GOT3 (cell line): ENCODE results near the gene CBLB.
A peak's percentile ranks its signal among the peaks of the same experiment; 100 is the strongest.

ENCODE experiments used
- DNase-seq: peaks from one replicate; lab custom pipeline; 2025; ENCODE audit warnings: mixed read lengths; lab: John Stamatoyannopoulos, UW

CBLB gene

DNA sequence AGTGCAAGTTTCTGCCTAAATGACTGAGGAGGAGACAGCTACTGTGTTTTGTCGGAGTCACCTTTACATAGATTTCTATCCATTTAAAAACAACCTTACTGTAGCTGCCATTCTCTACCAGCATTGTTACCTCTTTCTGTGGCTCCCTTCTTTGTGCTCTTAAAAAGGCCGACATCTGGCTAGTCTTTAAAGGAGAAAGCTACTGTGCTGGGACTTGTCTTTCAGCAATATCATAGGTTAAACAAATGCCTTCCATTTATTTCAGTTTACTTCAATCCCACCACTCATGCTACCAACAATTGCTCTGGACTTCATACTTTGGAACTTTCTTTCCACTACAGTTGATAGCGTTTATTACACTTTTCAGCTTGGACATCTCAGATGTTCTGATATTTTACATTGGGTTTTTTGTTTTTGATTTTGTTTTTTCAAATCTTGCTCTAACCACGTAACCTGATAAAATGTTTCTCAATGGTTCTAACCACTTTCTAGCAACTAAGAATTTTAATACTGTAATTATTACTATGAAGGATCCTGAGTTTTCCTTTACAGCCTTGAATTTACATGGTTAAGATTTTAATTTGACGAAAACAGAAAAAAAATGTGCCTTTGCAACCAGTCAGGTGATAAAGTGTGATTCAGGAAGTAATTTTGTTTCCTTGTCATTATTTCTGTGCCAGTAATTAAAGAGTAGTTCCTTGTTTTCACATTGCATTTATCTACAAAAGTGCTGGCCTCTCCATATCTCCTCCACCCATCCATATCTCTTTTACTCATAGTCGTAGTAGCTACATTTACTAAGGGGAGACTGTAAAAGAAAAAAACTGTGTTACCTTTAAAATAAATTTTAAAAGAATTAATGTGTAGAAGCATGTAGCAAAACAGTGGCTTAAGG lies 1.3 kb upstream of the CBLB start:
- DNase-seq: no peak

DNA sequence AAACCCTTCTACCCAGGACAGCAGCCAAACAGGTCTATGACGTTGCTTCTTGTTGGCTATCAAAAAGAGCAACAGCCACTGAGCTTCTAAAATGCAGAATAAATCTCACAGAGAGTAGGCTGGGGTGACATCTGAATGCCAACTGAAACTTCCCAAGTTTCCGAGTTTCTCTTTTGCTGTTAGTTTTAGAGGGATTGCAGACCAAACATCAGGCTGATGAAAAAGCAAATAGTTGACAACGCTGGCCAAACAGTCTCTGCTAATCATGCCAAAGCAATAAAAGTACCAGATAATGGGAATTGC lies 670 bp upstream of the CBLB start:
- DNase-seq: no peak

- DNase-seq: peak; percentile 34
These were observed 426 bp downstream of the CBLB start for GRCh38 chr3:105868431-105868741.

DNA sequence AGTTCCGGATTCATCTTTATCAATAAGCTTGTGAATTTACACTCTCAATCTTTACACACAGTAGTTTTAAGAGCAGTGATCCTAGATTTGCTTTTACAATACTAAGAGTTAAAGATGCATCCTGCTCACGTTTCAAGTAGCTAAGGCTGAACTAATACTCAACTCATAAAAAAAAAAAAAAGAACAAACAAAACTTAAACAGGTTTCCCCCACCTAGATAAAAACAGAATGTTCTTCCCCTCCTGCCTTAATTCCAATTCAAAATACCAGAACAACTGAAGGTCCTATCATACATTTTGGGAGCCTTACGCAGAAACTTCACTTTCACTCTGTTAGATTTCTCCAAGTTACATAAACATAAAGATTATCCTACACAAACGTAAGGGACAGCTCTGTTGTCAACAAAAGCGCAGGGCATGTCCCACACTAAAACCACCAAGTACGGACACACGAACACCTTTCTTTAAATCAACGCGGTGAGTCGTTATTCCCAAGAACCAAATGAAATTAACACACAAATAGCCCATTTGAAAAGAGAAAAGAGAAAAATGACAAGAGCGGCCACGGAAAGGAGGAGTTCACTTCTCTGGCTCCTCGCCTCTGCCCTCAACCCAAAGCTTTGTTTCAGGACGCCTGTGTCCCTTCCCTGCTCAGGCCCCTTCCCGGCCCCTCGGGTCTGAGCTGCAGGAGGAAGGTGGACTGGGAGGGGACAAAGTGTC lies 941 bp downstream of the CBLB start:
- no peak for DNase-seq

DNA sequence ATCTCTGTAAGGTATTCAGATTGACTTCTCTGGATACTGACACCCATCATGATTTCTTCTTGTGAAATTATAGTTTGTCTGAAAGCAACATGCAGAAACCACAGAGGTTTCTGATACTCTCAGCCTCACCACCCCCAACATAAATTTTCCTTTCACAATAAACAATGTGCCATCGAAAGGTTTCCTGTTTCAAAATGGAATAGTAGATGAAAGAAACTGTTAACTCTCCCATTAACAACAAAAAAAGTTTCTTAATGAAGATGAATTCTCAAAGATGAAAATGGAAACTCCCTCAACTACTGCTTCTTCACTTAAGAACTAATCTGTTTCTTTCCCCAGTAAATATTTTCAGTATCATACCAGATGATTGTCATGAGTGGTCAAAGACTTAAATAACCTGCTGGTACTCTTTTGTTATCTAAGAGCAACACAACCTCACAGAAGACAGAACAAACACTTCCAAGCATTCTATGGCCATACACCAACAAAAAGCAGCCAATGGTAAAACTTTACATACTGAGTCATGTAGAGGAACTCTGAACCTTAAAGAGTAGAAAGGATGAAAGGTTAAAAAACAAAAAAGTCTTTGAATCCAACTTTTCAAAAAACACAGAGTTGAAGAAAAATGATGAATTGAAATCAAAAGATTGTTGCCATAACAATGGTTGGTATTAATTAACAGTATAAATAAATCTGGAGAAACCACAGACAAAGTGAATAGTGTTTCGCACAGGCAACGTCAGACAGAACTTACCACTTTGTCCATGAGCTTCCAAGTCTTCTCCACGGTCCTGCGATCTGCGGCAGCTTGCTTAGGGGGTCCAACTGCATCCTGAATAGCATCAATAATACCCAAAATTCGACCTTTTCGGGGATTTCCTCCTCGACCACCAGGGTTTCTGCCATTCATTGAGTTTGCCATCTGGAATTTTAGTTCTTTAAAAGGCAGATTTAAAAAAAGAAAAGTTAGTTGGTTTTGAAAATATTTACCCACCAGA lies 1.9 kb downstream of the CBLB start:
- no peak for DNase-seq

DNA sequence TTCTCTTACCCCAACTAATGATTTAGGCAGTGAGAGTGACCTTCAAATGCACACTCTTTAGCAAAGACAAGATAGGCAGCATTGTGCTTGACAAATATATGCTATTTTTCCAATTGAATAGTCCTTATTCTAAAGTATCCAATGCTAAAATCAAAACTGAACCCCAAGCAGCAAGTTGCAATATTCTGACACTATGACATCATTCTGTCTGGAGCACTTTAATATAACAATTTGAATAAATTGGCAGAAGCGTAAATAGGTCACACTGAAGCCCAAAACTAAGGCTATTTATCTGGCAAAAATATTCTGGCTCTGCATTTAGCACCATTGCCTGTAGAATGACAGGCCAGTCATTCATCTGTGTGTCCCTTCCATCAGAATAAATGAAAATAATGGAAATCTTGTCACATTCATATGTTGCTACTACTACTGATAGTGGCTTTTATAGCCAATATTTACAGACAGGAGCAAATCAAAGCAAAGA lies 2.9 kb downstream of the CBLB start:
- no peak for DNase-seq

DNA sequence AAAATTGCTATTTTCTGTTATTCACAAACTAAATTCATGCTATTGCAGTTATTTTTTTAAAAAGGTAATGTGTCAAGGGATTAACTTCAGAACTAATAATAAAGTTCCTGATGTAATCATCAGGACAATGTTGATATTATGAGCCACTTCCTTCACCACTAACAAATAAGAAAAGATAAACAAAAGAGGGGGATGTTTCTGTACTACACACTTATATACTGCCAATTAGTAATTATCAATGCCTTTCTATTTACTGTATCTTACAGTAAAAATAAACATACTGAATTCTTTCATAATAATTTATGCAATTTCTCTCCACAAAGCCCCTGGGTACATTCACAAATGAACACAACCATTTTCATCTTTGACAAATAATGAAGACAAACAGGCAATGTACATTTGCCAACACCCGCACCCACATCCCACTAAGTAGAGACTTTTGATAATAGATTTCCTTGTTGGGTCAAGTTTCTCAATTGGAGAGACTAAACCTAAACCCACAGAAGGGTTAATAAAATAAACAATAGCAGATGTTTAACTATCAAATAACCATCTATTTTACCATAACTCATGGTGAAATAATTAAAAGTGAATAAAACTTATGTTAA lies 3.7 kb downstream of the CBLB start:
- DNase-seq: no peak

DNA sequence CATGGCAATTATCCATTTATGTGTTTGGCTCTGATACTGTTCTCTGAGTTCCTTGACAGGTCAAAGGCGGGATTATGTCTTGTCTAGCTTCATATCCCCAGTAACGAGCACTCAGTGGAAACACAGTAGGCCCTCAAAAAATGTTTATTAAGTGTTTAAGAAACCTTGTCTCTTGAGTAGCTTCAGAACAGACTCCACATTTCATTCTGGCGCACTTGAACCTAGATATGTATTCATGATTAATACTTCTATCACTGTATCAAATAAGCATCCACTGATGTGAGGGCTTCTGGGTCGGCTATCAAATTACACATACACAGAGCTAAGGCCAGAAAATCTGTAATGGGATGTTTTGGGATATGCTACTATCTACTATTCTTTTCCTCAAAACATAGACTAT lies 4.6 kb downstream of the CBLB start:
- no peak for DNase-seq

- DNase-seq: no peak
These were observed 5.2 kb downstream of the CBLB start for GRCh38 chr3:105863608-105864007.

DNA sequence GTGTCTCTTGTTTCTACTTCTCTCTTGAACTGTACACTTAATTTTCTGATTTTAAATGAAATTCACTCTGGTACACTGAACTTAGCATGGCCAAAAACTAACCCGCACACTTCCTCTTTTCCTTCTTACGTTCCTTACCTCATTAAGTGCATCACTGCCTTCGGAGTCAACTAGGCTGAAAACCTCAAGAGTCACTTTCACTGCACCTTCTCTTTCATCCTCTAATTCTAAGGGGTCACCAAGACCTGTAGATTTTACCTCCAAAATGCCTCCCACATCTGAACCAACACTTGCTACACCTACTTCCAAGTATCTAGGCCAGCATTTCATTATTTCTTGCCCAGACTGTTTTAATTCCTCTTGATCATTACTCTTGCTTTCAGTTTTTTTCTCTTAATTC lies 6.6 kb downstream of the CBLB start:
- no peak for DNase-seq

- DNase-seq: no peak
These were observed 8.2 kb downstream of the CBLB start for GRCh38 chr3:105860641-105861040.

- DNase-seq: no peak
These were observed 10.8 kb downstream of the CBLB start for GRCh38 chr3:105858017-105858416.

DNA sequence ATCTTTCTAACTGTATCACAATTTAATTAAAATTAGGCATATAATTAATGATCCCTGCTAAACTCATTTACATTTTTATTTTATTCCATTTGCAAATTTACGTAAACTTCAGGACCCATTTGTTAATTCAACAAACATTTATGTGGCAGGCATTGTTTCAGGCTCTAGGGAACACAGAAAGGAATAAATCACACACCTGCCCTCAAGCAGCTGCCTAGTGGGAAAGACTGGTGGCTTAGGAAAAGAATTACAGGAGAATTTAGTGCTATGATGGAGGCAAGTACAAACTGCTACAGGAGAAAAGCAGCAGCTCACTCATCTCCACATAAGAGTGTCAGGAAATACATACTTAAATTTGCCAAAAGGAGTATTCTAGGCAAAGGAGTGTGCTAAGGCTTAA lies 11.2 kb downstream of the CBLB start:
- no peak for DNase-seq

DNA sequence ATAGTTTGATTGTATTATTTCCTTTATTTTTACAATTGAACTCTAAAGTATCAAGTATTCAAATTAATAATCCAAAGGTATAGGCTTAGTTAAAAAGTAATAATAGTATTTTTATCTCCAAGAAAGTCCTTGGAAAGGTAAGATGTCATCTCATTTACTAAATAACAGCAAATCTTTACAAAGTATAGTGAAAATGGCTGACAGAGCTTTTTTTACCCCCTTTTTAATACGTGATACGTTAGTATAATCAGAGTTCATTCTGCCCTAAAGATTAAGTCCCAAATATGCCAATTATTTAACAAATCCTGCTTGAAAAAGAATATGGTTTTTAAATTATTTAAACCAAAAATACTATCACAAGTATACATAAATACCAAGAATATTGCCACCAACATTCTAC lies 12.2 kb downstream of the CBLB start:
- no peak for DNase-seq

GRCh38 chr3:105853801-105854432 lies 14.9 kb downstream of the CBLB start:
- no peak for DNase-seq

GRCh38 chr3:105851582-105851981 lies 17.2 kb downstream of the CBLB start:
- no peak for DNase-seq

- DNase-seq: no peak
These were observed 17.6 kb downstream of the CBLB start for GRCh38 chr3:105851176-105851575.

DNA sequence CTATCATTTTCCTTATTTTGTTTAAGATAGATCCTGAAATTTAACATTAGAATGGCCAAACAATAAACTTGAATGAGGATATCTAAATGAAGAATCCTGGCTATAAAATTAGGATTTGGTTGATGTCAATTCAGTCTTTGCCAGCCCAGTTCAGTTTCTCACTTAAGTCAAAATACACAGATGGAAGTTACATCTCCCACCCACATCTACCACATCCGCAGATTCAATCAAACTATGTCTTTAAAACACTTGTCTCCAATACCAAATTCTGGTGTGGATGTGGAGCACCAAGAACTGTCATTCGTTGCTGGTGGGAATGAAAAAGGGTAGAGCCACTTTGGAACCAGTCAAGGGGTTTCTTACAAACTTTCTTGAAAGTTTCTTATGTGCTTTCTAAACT lies 18.2 kb downstream of the CBLB start:
- no peak for DNase-seq

- no peak for DNase-seq
These were observed 20.0 kb downstream of the CBLB start for GRCh38 chr3:105848821-105849220.

DNA sequence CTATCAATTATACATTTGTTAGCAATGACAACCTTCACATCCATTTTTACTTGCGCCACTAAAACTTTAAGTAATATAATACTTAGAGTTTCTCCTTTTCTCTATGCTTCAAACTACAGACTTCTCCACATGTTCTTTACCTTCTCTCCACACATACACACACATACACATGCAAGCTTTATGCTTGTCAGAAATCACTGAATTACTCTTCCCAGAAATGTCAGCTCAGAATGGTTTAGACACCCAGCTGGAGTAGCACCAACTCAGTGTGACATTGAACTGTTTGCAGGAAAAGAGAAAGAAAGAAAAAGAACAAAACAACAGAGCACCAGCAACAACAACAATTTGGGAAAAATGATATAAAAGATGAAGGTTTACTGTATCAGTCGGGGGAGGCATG lies 20.9 kb downstream of the CBLB start:
- no peak for DNase-seq

GRCh38 chr3:105847452-105847851 lies 21.4 kb downstream of the CBLB start:
- no peak for DNase-seq

DNA sequence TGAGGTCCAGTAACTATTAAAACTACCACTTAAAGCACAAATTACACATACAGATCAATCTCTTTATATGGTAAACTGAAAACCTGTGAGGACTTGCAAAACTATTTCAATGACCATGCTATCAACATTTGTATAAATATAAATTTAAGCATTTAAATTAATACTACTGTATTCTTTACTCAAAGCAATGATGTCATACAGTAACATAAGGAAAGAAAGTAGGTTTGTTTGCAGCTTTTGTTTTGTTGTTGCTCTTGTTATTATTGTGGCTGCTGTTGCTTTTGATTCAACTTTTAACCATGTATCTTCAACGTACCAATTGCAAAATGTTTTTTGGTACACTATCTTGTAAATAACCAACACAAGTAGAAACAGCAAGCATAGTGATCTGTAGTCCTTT lies 22.0 kb downstream of the CBLB start:
- DNase-seq: no peak
